ENCODE data around the gene ADIPOR2. TPM values are rescaled to one million over a fixed set of nuclear protein-coding genes. Genes with fewer than 3 reads are reported as not detected.

The ADIPOR2 gene
- total RNA-seq, 1 experiment from 2014 or later: 34.7 TPM

DNA sequence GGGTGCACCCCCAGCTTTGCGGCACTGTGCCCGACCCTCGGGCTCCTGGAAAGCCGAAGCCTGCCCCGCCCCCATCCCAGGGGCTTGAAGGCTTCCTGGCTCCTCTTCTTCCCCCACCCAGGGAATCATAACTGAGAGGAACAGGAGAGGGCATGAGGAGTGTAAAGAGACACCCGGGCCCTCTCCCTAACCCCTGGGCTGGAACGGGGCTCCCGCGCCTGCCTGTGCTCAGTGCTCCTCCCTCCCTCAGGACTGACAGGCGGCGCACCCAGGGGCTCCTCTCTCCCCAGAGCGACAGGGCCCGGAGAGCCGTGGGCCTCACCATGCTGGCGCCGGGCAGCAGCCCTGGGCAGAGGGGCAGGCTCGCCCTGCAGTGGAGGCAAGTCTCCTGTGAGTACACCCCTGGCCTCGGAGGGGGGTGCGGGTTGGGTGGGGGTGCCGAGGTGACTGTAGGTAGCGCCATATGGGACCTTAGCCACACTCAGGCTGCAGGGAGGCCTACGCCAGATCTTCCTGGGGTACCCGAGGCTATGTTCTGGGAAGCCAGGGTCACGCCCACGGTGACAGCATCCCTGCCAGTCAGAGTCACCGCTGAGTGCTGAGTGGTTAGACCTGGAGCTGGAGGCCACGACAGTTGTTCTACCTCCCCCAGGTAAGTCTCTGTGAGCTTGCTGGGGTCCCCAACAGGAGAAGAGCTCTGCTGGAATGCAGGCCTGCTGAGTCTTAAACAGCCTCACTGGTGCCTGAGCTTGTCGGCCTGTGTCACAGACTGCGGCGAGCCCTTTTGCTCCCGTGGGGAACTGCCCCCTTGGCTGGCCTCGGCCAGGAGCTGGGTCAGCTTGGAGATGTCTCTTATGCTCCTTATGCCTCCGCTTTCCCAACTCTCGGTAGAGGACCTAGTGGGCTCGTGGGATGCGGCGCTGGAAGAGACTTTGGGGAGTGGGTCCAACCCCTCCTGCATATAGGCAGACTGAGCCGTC is 137.2 kb downstream of the ADIPOR2 start:
- no peaks in the 10 kb centered on the region for H3K27me3 ChIP-seq (ENCODE audit: low read length)
- no peak overlapping the region for H3K4me3 ChIP-seq (ENCODE audit: low read length)
- no peaks in the 10 kb centered on the region for H3K4me1 ChIP-seq (ENCODE audit: low read length)
- no peaks in the 10 kb centered on the region for H3K36me3 ChIP-seq (ENCODE audit: insufficient read depth, low read length)
- H4K20me1 ChIP-seq (ENCODE audit: insufficient read depth, low read depth, low read length): no peaks in the 10 kb centered on the region
- no peaks in the 10 kb centered on the region for H3K79me2 ChIP-seq (ENCODE audit: low read length)
- DNase-seq: no peak
- H3K4me2 ChIP-seq (ENCODE audit: low read depth, low read length, poor library complexity, severe bottlenecking): no peak overlapping the region
- no peaks in the 10 kb centered on the region for H3K9me3 ChIP-seq (ENCODE audit: low read length)
- no peaks in the 10 kb centered on the region for H3K9me2 ChIP-seq (replicated peaks; ENCODE audit: insufficient read depth, low read length)
- no peak overlapping the region for H2AFZ ChIP-seq (ENCODE audit: low read length)
- no peak overlapping the region for H3K9ac ChIP-seq (ENCODE audit: low read length)
- no peak overlapping the region for H3K27ac ChIP-seq (ENCODE audit: low read length)

DNA sequence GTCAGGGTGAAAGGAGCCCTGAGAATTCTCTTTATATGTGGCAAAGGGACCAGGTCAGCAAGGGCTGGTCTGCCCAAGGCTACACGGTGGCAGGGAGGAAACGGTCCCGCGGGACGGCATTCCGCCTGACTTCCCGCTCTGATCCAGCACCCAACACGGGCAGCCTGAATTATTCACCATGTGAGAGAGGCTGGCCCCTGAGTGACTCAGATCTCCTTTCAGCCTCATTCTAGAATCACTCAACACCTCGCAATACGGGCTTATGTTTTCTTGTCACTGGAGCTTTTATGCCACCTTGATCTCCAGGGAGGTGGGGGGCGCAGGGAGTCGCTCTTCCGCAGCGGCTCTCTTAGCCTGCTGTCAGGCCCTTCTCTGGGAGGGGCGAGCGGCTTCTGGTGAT is 138.0 kb downstream of the ADIPOR2 start:
- no peak overlapping the region for H3K27ac ChIP-seq (ENCODE audit: low read length)
- H3K4me1 ChIP-seq (ENCODE audit: low read length): no peaks in the 10 kb centered on the region
- DNase-seq: no peak
- H3K9ac ChIP-seq (ENCODE audit: low read length): no peak overlapping the region
- H4K20me1 ChIP-seq (ENCODE audit: insufficient read depth, low read depth, low read length): no peaks in the 10 kb centered on the region
- no peaks in the 10 kb centered on the region for H3K36me3 ChIP-seq (ENCODE audit: insufficient read depth, low read length)
- no peak overlapping the region for H3K4me3 ChIP-seq (ENCODE audit: low read length)
- H2AFZ ChIP-seq (ENCODE audit: low read length): no peak overlapping the region
- no peaks in the 10 kb centered on the region for H3K9me3 ChIP-seq (ENCODE audit: low read length)
- no peaks in the 10 kb centered on the region for H3K79me2 ChIP-seq (ENCODE audit: low read length)
- H3K27me3 ChIP-seq (ENCODE audit: low read length): no peaks in the 10 kb centered on the region
- H3K9me2 ChIP-seq (replicated peaks; ENCODE audit: insufficient read depth, low read length): no peaks in the 10 kb centered on the region
- H3K4me2 ChIP-seq (ENCODE audit: low read depth, low read length, poor library complexity, severe bottlenecking): no peak overlapping the region

DNA sequence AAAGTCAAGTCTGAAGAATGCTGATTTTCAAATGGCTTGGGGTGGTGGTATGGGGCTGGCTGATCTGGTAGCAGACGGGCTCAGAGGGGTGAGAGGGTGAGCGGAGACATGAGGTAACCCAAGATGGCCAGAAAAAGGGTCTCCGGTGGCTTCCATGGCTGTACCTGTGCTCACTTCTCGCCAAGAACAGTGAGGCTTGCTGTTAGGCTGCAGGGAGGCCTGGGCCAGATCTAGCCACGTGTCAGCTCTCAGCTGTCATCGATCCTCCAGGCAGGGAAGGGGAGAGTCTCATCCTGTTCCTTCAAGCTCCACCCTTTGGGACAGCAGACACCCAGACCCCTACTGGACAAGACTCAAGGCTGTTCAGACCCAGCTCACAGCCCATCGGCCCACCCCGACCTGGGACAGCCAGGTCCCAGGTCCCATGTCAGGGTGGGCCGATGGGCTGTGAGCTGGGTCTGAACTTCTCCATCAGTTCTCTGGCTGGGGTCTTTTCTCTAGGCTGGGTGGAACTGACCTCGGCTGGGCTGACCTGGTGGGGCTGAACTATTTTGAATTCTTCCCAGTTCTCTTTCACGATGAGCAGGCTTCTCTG is 138.5 kb downstream of the ADIPOR2 start:
- H2AFZ ChIP-seq (ENCODE audit: low read length): no peak overlapping the region
- no peaks in the 10 kb centered on the region for H3K36me3 ChIP-seq (ENCODE audit: insufficient read depth, low read length)
- H3K27ac ChIP-seq (ENCODE audit: low read length): no peak overlapping the region
- H3K4me1 ChIP-seq (ENCODE audit: low read length): no peaks in the 10 kb centered on the region
- no peaks in the 10 kb centered on the region for H3K79me2 ChIP-seq (ENCODE audit: low read length)
- DNase-seq: no peak
- H3K27me3 ChIP-seq (ENCODE audit: low read length): no peaks in the 10 kb centered on the region
- H3K9me2 ChIP-seq (replicated peaks; ENCODE audit: insufficient read depth, low read length): no peaks in the 10 kb centered on the region
- H3K9ac ChIP-seq (ENCODE audit: low read length): no peak overlapping the region
- H3K4me3 ChIP-seq (ENCODE audit: low read length): no peak overlapping the region
- no peaks in the 10 kb centered on the region for H3K9me3 ChIP-seq (ENCODE audit: low read length)
- no peak overlapping the region for H3K4me2 ChIP-seq (ENCODE audit: low read depth, low read length, poor library complexity, severe bottlenecking)
- H4K20me1 ChIP-seq (ENCODE audit: insufficient read depth, low read depth, low read length): no peaks in the 10 kb centered on the region

DNA sequence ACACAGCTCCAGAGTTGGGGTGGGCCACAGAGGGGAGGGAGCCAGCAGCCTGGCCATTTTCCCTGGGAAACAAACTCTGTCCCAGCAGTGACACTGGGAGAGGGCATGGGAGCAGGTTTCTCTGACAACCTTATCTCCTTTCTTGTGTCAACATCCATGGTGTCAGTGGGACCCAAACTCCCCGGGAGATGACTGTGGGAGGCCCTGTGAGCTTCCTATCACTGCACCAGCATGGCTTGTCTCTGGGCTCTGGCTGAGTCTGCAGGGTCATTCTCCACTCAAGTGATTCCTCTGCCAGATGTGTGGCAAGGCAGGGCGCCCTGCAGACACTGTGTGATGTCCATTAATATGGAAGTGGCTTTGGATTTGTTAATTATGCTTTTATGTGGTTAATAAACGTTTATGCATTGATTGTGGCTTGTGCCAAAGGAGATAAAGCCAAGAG is 139.6 kb downstream of the ADIPOR2 start:
- H3K36me3 ChIP-seq (ENCODE audit: insufficient read depth, low read length): no peaks in the 10 kb centered on the region
- H3K79me2 ChIP-seq (ENCODE audit: low read length): no peaks in the 10 kb centered on the region
- H3K4me1 ChIP-seq (ENCODE audit: low read length): peaks cover under 1% of the 10 kb centered on the region
- H4K20me1 ChIP-seq (ENCODE audit: insufficient read depth, low read depth, low read length): no peaks in the 10 kb centered on the region
- no peak overlapping the region for H3K4me2 ChIP-seq (ENCODE audit: low read depth, low read length, poor library complexity, severe bottlenecking)
- H3K4me3 ChIP-seq (ENCODE audit: low read length): no peak overlapping the region
- H3K9me3 ChIP-seq (ENCODE audit: low read length): no peaks in the 10 kb centered on the region
- no peak overlapping the region for H3K9ac ChIP-seq (ENCODE audit: low read length)
- H3K27ac ChIP-seq (ENCODE audit: low read length): no peak overlapping the region
- no peaks in the 10 kb centered on the region for H3K27me3 ChIP-seq (ENCODE audit: low read length)
- no peak overlapping the region for H2AFZ ChIP-seq (ENCODE audit: low read length)
- no peak for DNase-seq
- H3K9me2 ChIP-seq (replicated peaks; ENCODE audit: insufficient read depth, low read length): no peaks in the 10 kb centered on the region

DNA sequence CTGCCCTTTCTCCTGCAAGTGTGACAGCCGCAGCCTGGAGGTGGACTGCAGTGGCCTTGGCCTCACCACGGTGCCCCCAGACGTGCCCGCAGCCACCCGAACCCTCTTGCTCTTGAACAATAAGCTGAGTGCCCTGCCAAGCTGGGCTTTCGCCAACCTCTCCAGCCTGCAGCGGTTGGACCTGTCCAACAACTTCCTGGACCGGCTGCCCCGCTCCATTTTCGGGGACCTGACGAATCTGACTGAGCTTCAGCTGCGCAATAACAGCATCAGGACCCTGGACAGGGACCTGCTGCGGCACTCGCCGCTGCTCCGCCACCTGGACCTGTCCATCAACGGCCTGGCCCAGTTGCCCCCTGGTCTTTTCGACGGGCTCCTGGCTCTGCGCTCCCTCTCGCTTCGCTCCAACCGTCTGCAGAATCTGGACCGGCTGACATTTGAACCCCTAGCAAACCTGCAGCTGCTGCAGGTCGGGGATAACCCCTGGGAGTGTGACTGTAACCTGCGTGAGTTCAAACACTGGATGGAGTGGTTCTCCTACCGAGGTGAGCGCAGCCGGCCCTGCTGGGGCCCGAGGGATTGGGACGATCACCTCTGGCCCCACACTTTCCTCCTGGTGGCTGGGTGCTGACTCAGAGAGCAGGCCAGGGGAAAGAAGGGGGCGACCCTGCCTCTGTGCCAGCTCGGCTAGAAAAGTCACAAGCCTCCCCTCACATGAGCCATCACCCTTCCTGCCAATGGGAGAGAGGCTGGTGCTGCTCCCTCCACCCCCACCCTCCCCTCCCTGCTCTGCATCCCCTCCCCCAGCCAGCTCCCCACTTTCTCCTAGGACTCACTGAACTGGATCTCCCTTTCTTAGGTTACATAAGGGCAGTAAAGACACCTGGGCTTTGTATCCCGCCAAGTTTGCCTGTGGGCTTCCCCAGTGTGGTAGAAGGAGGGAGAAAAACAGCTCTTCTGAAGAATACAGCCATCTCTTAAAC is 140.4 kb downstream of the ADIPOR2 start:
- Histone ChIP-seq H3K79me2 (ENCODE audit: low read length) (no peaks in the 10 kb centered on the region), H3K9ac (ENCODE audit: low read length) (no peak overlapping the region), H3K9me2 (replicated peaks; ENCODE audit: insufficient read depth, low read length) (no peaks in the 10 kb centered on the region), H3K4me2 (ENCODE audit: low read depth, low read length, poor library complexity, severe bottlenecking) (no peak overlapping the region), H3K9me3 (ENCODE audit: low read length) (no peaks in the 10 kb centered on the region), H3K27me3 (ENCODE audit: low read length) (no peaks in the 10 kb centered on the region), H3K36me3 (ENCODE audit: insufficient read depth, low read length) (no peaks in the 10 kb centered on the region), H3K4me1 (ENCODE audit: low read length) (peaks cover 8% of the 10 kb centered on the region), H3K4me3 (ENCODE audit: low read length) (no peak overlapping the region), H3K27ac (ENCODE audit: low read length) (no peak overlapping the region), H4K20me1 (ENCODE audit: insufficient read depth, low read depth, low read length) (no peaks in the 10 kb centered on the region), H2AFZ (ENCODE audit: low read length) (no peak overlapping the region)
- no peak for DNase-seq

DNA sequence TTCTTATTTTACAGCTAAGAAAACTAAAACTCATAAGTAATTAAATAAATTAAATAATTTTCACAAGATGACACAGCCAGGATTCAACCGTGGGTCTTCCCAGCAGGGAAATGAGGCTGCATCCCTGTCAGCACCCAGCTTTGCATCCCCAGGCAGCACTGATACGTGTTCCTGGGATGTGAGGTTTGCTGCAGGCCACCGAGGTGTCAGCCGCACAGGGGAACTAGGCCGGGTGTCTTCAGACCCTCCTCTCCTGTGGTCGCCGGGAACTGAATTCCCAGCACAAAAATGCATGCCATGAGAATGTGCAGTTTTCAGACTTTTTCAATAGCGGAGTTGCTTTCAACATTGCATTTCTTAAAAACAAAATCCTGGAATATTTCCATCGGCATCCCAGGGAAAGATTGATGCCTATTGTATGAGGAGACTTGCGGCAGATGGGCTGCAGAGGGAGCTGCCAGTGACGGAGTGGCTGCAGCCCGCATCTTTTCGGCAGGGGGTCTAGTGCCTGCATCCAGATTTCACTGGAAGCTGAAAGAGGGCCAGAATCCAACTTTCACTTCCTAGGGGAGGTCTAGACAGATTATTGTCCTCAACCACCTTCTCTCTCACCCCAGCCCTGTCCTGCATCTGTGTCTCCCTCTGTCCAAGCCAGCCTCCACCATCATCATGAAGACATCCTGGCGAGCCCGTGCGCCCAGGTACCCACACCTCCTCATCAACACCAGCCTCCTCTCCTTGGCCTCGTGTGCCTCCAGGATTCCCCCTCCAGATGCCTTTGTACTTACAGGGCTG is 142.1 kb downstream of the ADIPOR2 start:
- Histone ChIP-seq H3K9me2 (replicated peaks; ENCODE audit: insufficient read depth, low read length) (no peaks in the 10 kb centered on the region), H3K27me3 (ENCODE audit: low read length) (no peaks in the 10 kb centered on the region)

DNA sequence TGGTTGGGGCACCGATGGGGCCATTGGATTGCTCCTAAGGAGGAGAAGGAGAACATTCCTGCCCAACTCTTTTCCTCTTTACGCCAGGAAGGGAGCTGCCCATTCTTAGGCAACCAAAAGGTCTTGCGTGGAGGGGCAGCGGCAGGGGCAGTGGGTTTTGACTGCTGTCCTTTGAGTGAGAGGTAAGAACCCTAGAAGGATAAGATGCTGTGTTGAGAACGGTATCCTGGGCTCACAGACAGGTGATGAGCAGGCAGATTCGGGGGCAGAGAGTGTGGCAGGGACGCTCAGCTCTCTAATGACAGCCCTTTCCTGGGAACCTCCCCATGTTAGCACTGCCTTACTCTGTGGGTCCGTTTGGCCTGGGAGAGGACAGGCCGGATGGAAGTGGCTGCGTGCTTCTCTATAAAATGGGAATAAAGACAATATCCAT is 142.7 kb downstream of the ADIPOR2 start:
- Histone ChIP-seq H3K79me2 (ENCODE audit: low read length) (no peaks in the 10 kb centered on the region), H3K9me2 (replicated peaks; ENCODE audit: insufficient read depth, low read length) (no peaks in the 10 kb centered on the region), H4K20me1 (ENCODE audit: insufficient read depth, low read depth, low read length) (no peaks in the 10 kb centered on the region), H3K4me3 (ENCODE audit: low read length) (no peak overlapping the region), H3K9ac (ENCODE audit: low read length) (no peak overlapping the region), H3K27ac (ENCODE audit: low read length) (no peak overlapping the region), H3K27me3 (ENCODE audit: low read length) (no peaks in the 10 kb centered on the region), H3K4me2 (ENCODE audit: low read depth, low read length, poor library complexity, severe bottlenecking) (no peak overlapping the region), H2AFZ (ENCODE audit: low read length) (no peak overlapping the region), H3K9me3 (ENCODE audit: low read length) (no peaks in the 10 kb centered on the region), H3K4me1 (ENCODE audit: low read length) (peaks cover 8% of the 10 kb centered on the region), H3K36me3 (ENCODE audit: insufficient read depth, low read length) (no peaks in the 10 kb centered on the region)
- DNase-seq: no peak

More for the DNA sequence above, 142.1 kb downstream of the ADIPOR2 start:
- Histone ChIP-seq H3K27ac (ENCODE audit: low read length) (no peak overlapping the region), H3K9ac (ENCODE audit: low read length) (no peak overlapping the region), H3K9me3 (ENCODE audit: low read length) (no peaks in the 10 kb centered on the region), H3K36me3 (ENCODE audit: insufficient read depth, low read length) (no peaks in the 10 kb centered on the region), H3K4me2 (ENCODE audit: low read depth, low read length, poor library complexity, severe bottlenecking) (no peak overlapping the region), H3K4me3 (ENCODE audit: low read length) (no peak overlapping the region), H3K79me2 (ENCODE audit: low read length) (no peaks in the 10 kb centered on the region), H4K20me1 (ENCODE audit: insufficient read depth, low read depth, low read length) (no peaks in the 10 kb centered on the region), H3K4me1 (ENCODE audit: low read length) (peaks cover 8% of the 10 kb centered on the region), H2AFZ (ENCODE audit: low read length) (no peak overlapping the region)
- no peak for DNase-seq

Measured in Karpas-422 (cell line).